ENCODE data around the gene TSC2.

- no peak for TF ChIP-seq POLR2A (IDR thresholded peaks at IDR 0.05; ENCODE audit: low read depth, low read length)
- no peak for TF ChIP-seq POLR2AphosphoS5 (IDR thresholded peaks at IDR 0.05; ENCODE audit: low read depth, low read length)
- TF ChIP-seq TAF1 (IDR thresholded peaks at IDR 0.05; ENCODE audit: borderline replicate concordance, low read depth, low read length) = no peak
Measured at GRCh38 chr16:2079311-2079800, 31.6 kb downstream of the TSC2 start.

All from GM12892 (cell line).